Activated T-helper 1 cell treated with Interleukin-2 at 50 U/mL for 16 hours (primary cell): ENCODE measurements around the gene GINS2.

Experiments
- DNase-seq: peaks from one replicate; pipeline ENCODE4 v3.0.0-alpha.2; 2020; ENCODE audit warnings: low read depth

The GINS2 gene

DNA sequence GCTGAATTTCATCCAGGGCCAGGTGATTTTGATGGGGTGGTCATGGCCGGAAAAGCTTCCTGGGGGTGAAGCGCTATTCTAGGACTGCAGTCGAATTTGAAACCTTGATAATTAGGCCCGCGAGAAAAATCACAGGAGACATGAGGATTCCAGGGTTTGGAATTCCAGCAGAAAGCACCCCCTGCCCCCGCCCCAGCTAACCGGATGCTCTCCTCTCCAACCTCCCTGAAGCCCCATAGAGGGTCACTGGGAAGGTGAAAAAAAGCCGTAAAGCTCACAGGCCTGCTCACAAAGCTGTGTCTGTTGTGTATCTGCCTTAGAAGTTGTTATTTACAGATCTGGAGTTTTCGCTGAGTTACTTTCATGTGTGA lies 1.2 kb upstream of the GINS2 start:
- no peak for DNase-seq

DNA sequence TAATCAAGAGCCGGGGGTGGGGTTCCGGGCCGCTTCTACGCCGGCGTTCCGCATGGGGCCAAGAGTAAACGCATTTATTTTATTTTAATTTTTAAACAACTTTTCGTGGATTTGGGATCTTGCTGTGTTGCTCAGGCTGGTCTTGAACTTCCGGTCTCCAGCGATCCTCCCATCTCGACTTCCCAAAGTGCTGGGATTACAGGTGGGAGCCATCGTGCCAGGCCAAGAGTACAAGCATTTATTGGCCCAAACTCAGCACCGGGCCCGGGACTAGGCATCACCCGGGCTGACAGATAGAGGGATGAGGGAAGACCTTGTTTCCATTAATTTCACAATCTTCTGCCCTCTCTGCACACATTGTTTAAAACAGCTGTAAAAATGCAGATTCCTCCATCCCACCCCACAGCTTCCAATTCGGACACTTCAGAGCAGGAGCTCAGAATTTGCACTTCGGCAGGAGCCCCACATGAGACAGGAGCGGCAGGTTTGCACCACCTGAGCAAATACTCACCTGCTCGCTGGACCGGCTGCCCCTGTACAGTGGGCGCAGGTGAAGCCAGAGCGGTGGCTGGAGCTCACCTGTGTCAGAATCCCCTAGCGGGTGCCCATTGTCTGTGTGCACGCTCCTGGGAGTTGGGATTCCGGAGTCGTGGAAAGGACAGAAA lies 663 bp upstream of the GINS2 start:
- DNase-seq: no peak

DNA sequence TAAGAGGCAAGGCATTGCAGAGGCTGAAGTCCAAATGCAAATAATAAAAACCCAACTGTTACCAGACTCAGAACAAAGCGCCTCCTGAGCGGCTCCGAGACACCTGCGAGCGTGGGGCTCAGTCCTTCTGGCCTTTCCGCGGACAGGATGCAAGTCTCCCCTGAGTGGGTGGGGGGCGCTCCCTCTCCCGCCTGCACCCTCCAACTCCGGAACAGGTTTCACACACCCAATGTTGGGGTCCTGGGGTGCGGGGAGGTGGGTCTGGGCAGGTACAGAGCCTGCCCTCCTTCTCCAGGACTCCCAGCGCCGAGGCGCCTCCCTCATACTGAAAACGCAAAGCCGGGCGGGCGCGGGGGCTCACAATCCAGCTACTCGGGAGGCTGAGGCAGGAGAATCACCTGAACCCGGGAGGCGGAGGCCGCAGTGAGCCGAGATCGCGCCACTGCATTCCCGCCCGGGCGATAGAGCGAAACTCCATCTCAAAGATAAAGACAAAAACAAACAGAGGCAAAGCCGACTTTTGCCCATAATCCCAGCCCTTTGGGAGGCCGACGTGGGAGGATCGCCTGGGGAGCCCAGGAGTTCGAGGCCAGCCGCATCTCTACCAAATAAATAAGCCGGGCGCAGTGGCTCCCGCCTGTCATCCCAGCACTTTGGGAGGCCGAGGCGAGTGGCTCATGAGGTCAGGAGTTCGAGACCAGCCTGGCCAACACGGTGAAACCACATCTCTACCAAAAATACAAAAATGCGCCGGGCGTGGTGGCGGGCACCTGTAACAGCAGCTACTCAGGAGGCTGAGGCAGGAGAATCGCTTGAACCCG lies 893 bp downstream of the GINS2 start:
- DNase-seq: no peak

DNA sequence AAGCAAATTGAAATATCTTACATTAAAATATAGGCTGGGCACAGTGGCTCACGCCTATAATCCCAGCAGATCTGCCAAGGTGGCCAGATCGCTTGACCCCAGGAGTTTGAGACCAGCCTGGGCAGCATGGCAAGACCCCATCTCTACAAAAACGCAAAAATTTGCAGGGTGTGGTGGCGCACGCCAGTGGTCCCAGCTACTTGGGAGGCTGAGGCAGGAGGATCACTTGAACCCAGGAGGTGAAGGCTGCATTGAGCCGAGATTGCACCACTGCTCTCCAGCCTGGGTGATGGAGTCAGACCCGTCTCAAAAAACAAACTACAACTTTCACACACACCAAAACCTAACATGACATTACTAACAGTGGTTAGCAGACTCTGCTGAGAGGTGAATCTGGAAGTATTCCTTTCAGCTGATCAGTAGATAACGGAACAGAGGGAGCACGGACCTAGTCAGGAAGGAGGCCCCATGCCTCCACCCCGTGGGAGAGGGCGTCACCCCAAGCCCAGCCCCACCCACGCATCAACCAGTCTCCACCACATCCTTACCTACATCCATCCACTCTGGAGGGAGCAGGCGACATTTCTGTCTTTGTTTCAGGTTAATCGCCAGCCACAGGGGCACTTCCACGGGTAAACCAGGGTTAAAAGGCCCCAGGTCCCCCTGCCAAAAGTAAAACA lies 1.7 kb downstream of the GINS2 start:
- no peak for DNase-seq

DNA sequence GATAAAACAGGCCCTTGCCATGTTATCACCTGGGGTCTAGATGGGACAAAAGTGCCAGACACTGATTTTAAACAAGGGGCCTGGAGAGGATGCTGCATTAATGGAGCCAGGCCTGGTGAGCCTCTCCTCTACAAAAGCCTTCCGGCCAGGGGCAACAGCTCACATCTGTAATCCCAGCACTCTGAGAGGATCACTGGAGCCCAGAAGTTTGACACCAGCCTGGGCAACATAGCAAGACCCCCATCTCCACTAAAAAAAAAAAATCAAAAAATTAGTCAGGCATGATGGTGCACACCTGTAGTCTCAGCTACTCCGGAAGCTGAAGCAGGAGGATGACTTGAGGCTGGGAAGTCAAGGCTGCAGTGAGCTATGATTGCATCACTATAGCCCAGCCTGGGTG lies 3.5 kb downstream of the GINS2 start:
- DNase-seq: no peak

DNA sequence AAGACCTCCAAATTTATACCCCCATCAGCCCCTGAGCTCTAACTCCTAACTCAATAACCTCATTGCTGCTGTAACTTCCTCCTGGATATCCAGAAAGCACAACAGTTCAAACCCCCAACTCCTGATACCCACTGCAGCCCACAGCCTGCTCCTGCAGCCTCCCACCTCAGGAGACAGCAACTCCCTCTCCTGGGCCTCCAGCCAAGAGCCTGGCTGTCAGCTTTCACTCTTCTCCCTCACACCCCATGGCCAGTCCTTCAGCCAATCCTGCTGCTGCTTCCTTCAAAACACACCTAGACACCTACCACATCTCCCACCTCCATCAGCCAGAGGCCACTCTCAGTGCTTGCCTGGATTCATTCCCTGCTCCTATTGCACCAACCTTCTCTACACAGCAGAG lies 5.4 kb downstream of the GINS2 start:
- no peak for DNase-seq

DNA sequence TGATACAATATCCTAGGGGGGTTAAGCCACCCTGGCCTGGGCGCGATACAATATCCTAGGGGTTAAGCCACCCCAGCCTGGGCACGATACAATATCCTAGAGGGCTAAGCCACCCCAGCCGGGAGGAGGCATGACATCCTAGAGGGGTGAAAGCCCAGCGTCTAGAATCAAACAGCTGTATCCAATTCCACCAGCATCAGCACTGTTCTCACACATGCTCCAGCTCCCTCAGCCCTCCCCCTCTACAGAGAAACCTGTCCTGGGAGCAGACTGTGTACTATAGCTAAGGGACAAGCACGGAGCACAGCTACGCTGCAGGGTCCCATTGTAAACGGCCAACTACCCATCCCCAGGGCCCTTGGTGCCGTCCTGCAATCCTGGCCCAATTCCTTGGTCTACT lies 6.2 kb downstream of the GINS2 start:
- no peak for DNase-seq

DNA sequence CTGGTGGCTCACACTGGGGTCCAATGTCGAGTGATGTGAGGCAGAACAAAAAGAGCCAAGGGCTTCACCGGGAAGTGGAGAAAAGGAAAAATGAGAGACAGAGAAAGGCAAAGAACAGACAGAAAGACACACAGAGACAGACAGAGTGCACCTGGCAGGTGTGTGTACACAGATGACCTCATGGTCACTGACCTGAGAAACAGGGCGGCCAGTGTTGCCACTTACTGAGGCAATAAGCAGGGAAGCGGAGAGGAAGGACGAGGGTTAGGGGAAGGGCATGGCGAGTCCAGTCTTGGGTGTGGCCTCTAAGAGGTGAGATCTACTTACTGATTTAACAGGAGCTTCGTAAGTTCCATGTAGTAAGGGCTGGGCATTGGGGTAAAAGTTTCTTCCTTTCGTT lies 7.5 kb downstream of the GINS2 start:
- DNase-seq: no peak

DNA sequence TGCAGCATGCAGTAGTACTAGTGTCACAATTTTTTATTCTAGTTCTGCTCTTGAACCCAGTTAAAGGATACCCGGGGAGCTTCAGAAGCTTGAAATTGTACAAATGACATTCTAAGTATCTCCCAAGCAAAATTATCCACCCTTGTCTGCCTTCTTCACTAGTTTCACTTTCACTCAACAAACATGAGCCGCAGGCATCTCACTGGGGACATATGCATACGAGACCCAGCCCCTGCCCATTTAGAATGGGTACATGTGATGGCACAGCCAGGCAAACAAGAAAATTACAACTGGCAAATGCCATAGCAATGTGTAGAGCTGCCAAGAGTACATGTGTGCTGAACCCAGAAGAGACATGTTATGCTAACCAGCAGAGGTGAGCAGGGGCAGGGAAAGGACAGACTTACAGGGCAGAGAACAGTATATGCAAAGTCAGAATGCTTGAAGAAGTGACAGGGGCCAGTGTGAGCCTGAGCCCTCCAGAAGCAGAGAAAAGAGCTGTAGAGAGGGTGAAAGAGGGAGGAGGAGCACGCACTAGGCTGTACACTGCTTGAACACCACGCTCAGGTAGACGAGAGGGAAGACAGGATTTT lies 8.3 kb downstream of the GINS2 start:
- no peak for DNase-seq

DNA sequence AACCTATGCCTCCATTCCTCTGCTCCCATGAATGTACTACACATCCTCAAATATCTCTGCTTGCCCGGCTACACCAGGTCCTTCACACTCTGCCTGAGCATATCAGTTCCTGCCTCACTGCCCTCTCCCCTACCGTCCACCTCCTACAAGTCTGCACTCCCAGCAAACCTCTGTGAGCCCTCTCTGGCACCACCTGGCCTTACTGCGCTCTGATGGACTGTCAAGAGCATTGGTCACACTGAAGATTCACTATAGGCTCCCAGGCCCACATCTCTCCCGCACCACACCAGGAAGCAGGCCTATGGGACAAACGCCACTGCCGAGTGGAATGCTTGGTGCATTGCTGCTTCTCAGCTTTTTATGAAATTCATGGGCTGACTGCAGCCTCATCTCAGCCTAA lies 8.9 kb downstream of the GINS2 start:
- no peak for DNase-seq

DNA sequence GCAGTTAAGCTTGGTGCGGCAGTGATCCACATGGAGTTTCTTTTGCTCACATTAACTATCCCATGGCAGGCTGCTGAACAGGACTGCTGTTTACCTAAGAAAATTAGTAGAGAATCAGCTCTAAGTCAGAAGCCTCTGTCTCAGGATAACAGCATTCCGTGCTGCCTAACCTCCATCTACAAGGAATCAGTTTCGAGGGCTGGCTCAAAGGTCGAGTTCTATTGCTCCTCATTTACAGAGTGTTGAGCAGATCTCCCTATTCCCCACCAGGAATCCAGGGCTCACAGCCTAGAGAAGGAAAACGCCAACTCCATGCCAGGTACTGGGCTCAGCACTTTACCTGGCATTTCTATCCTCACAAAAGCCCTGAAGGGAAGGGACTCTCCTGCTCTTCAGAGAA lies 9.9 kb downstream of the GINS2 start:
- DNase-seq: no peak

DNA sequence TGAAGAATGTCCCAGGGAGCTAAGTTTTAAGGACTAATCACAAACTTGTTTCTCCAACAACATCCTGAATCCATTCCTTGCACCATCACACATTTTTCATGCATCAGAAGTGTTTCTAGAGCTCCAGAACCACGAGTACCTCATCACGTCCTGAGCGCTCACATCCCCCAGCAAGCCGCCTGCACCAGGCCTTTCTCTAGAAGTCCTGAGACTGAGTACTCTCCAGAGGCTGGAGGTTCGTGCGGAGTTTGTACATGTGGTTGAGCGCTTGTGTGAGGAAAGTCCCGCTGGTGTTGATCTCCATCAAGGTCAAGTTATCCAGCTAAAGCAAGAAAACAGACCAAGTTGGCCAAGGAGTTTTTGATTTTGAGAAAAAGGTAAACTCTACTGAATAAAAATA lies 10.7 kb downstream of the GINS2 start:
- no peak for DNase-seq

DNA sequence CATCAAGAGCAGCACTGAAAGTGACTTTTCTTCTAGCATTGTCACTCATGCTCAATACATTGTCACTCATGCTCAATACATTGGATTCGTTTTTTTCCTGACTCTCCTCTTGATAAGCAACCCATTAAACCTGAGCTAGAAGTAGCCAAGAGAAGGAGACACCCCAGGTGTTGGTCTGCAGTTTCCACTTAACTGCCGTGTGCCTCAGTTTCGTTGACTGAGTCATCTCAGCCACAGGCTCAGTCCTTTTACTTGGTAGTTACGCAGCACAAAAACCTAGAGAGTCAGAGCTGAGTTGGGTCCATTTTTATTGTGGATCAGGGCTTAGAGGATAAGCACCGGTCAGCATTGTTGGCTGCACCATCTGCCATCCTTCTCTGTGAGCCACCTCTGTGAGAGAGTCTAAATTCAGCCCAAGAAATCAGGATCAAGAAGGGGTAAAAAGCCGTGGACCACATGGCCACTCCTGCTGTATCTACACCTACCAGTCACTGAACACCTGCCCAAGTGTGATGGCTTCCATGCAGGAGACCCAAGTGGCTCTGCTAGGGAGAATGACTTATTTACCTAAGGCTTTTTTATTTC lies 11.3 kb downstream of the GINS2 start:
- no peak for DNase-seq

DNA sequence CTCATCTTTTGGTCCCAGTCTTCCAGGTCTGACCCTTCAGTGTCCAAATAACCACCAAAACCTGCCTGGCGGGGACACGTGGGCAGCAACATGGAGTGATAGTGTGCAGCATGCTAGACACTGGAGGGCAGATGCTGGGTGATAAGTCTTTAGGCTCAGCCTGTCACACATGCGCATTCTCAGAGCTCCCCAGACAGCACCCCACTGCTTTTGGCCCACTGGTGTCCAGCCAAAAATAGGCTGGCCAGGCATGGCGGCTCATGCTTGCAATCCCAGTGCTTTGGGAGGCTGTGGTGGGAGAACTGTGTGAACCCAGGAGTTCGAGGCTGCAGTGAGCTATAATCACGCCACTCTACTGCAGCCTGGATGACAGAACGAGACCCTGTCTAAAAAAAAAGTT lies 12.3 kb downstream of the GINS2 start:
- DNase-seq: no peak

DNA sequence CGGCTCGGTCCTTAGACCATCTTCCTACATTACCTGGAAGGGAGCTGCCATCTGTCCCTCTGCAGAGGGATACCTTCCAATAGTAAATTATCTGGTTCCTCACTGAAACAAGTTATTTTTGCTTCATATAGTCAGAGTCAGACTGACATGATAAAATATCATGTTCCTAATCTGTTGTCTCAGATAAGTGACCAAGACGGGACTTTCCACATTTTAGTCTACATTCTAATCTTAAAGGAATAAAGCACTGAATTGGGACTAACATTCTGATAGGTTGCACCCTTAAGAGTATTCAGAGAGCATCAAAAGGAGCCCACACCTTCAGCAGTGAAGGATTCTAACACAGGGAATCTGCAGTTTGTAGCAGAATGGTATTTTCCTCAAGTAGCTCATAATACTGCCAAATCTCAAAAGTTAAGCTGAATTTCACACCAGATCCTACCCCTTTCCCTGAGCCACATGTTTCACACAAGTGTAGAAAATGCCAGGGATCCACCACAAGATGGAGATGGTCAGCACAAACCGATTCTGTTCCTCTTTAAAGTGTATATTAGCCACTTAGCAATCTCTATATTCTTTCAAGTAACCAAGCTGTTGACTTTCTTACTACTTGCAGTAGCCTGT lies 13.4 kb downstream of the GINS2 start:
- no peak for DNase-seq

DNA sequence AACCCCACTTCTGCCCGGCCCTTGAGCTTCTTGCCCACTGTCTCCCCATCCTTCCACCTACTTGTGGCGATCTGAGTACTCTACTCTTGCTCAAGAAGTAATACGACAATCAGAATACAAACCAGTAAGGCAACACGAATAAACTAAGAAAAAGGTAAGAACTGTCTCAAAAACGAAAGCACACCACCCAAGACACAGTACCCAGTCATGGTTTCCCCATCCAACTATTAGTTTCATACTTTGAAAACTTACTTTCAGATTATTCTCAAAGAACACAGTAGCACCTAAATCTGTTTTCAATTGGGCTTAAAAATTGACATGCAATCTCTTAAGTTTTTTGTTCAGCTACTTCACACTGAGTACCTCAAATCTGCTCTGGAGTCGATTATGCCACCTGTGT lies 13.9 kb downstream of the GINS2 start:
- DNase-seq: no peak

DNA sequence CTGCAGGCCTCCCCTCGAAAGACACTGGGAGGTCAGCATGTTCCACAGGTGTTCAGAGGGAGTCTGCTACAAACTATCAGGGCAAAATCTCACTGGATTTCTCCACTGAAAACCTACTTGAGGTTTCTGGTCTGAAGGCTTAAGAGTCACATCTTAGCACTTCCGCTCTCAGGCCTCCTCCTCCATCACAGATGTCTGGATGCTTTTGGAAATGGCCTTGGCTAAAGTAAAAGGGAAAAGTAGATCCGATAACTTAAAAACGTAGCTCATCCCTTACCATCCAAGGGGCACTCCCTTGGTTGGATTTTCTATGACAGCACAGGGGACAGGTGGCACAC lies 14.4 kb downstream of the GINS2 start:
- no peak for DNase-seq

DNA sequence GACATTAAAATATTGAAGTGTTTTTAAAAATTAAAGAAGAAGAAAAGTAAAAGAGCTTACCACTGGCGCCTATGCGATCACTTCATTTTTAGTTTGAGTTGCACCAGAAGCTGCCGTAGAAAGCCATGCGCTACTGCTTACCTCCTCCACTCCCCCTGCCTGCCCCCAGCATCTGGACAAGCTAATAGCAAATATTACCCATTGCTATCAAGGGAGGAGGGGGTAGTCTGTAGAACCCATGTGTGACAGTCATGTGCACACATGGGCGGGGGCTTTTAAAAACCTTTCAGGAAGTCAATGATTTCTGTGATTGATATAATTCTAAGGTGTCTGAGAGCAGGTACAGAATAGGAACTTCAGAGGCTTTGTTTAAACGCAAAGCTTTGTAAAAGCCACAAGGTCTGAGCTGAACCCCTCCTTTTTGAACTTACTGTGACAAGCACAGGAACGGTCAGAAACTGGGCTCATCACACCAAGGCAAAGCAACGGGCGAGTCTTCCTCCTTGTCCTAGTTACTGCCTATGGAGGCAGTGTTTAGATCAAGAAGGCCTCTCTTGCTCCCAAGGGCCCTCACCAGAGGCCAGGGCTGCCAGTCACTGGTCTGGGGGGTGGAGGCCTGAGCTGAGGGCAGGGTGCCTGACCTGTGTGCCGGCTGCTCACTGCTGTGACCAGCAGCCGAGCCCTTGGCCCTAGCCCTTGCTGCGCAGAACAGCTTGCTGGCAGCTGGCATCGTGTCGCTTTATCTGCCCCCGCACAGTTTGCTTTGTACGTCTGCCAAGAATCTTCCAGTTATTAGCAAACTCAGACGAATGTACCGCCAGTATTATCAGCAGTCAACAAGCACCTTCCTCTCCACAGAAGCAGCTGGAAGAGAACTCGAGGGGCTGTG lies 15.0 kb downstream of the GINS2 start:
- no peak for DNase-seq

DNA sequence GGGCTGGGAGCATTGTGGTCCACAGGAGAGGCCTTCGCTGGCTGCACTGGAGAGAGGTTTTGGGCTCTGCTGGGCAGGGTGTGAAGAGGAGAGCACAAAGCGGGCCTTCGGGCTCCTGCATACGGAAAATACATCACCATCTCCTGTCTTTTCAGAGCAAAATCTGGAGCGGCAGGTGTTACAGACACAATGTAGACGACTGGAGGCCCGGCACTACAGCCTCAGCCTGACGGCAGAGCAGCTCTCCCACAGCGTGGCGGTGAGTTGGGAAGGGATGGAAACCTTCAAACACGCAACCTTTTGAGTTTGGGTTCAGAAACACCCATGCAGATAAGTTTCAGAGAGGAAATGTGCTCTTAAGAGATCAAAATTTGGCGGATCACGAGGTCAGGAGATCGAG lies 17.9 kb downstream of the GINS2 start:
- no peak for DNase-seq

DNA sequence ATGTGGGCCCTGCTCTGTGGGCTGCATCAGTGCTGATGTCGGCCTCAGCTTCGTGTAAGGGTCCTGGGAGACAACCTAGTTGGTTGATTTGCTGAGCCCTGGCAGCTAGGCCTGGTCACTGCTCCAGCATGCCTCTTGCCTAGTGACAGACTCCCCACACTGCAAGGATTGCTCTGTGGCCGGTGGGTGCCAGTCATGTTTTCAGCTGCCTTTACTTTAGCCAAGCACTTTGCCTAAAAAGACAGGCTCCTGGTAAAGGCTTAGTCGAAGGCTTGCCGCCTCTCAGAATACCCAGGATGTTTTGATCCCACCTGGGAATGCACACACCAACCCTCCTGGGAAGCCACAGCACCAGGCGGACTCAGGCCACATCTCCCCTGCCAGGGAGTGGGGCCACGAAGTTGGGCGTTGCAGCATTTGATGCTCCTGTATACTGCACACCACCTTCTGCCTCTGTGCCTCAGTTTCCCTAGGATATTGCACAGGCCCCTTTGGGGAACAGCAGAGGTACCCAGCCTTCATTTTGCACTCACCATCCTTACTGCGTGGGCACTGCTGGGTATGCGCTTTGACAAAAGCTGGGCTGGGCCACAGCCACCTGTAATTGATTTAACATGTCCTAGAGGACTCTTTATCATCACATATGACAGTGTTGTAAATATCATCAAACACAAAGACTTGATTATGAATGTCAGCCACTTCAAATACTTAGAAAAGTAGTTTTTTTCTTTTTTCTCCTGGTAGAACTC lies 19.9 kb downstream of the GINS2 start:
- DNase-seq: no peak
